Kidney (tissue), 14 donors: Measurements from ENCODE around the gene RASGRP3. TPM values are rescaled to one million over a fixed set of nuclear protein-coding genes. Genes with fewer than 3 reads are reported as not detected.

Source experiments
- DNase-seq, 5 donors: peaks; one replicate each; pipeline ENCODE4 v3.0.0-alpha.2; 2013 to 2020
- FAIRE-seq: peaks from 2 replicates; lab custom pipeline; 2012; peaks lifted over from hg19 to GRCh38; lab: Jason Lieb, UNC
- H3K27ac ChIP-seq, 2 donors: one replicate each; pipeline ENCODE4 v1.7.0; 2013; ENCODE audit warnings: low read depth in 2 of 2, low read length in 2 of 2, inconsistent platforms in 1 of 2
- H3K27me3 ChIP-seq: one replicate; pipeline ENCODE4 v1.7.1; 2013; ENCODE audit warnings: low read length, inconsistent platforms; ENCODE audit not compliant: control insufficient read depth, insufficient read depth
- H3K36me3 ChIP-seq, 3 donors: one replicate each; pipeline versions ENCODE4 v1.7.0 to v1.7.1; 2013; ENCODE audit warnings: low read length in 3 of 3, control low read depth in 1 of 3, inconsistent platforms in 1 of 3; ENCODE audit not compliant: insufficient read depth in 3 of 3, control insufficient read depth in 2 of 3
- H3K4me1 ChIP-seq, 3 donors: one replicate each; pipeline versions ENCODE4 v1.7.0 to v1.7.1; 2013; ENCODE audit warnings: low read length in 3 of 3, inconsistent platforms in 1 of 3, low read depth in 1 of 3; ENCODE audit not compliant: control insufficient read depth in 2 of 3, insufficient read depth in 2 of 3
- H3K4me3 ChIP-seq, 3 donors: one replicate each; pipeline versions ENCODE4 v1.7.0 to v1.8.1; 2013; ENCODE audit warnings: low read length in 3 of 3, control low read depth in 1 of 3, inconsistent platforms in 1 of 3
- H3K9ac ChIP-seq, 3 donors: one replicate each; pipeline versions ENCODE4 v1.7.0 to v1.7.1; 2013; ENCODE audit warnings: low read length in 3 of 3, control low read depth in 1 of 3, inconsistent platforms in 1 of 3
- H3K9me3 ChIP-seq, 3 donors: one replicate each; pipeline versions ENCODE4 v1.7.0 to v1.7.1; 2013; ENCODE audit warnings: low read length in 3 of 3, control low read depth in 1 of 3, inconsistent platforms in 1 of 3; ENCODE audit not compliant: control insufficient read depth in 2 of 3, insufficient read depth in 1 of 3
- intact Hi-C: fragments of 100-400 bp; cut with DNase I; formaldehyde crosslinking; loops from one replicate; pipeline ENCODE4 v1.11.1; 2022
- polyA plus RNA-seq: library from polyadenylated mRNA; stranded (reverse); fragments of 350-450 nt; fragmentation: Illumina TruSeq; extraction: RNeasy Lipid Tissue Mini Kit (QIAGEN cat#74804); gene quantifications from one replicate; pipeline ENCODE4 v1.2.3, GENCODE V29; 2014; ENCODE audit warnings: low read depth, low replicate concordance; ENCODE audit not compliant: insufficient read depth
- total RNA-seq: library from RNA; stranded (reverse); fragmentation: NEBNext Ultra II Directional; extraction: Animal tissue kit (Norgen Biotek cat#: 25700); gene quantifications from one replicate; pipeline ENCODE4 v1.2.1, GENCODE V29; 2021
- TF ChIP-seq, protein P1 (sequence below): IDR thresholded peaks from 3 replicates; pipeline ENCODE4 v1.5.1; 2012; ENCODE audit warnings: mild to moderate bottlenecking, moderate library complexity, borderline replicate concordance; ENCODE audit not compliant: insufficient read depth; ENCODE audit errors: extremely low read depth
- donor health status: control.
- donor health status: control.
- donor health status: control.
- donor health status: control.
- donor health status: control.
- donor health status: DM: yes; HTN: yes; CAD: no.
- donor health status: Normal renal cell carcinoma (clear cell type).

The RASGRP3 gene
- total and polyA plus RNA-seq, 2 donors from 2014 or later: 7.8 to 22.6 TPM

DNA sequence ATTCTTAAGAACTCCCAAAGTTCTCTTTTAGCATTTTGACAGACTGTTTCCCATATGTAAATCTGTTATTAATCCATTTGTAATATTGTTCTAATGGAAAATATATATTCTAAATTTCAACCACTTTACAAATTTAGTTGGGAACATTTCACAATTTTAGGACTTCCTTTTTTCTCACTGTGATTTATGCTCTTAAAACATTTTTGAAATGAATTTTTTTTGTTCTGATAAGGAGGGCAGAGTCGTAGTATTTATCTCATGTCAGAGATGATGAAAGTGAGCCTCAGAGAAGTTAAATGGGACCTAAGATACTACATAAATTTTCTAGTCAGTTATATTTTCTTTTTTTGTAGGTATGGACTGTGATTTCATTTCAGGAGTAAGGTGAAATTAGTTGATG is 26.6 kb downstream of the RASGRP3 start:
- no peak overlapping the region for H3K4me3 ChIP-seq
- no peak for FAIRE-seq
- no peaks in the 10 kb centered on the region for H3K9me3 ChIP-seq
- H3K9ac ChIP-seq: no peak overlapping the region
- H3K36me3 ChIP-seq: no peaks in the 10 kb centered on the region
- H3K27me3 ChIP-seq: no peaks in the 10 kb centered on the region
- H3K27ac ChIP-seq: no peak overlapping the region
- TF ChIP-seq, protein P1, sequence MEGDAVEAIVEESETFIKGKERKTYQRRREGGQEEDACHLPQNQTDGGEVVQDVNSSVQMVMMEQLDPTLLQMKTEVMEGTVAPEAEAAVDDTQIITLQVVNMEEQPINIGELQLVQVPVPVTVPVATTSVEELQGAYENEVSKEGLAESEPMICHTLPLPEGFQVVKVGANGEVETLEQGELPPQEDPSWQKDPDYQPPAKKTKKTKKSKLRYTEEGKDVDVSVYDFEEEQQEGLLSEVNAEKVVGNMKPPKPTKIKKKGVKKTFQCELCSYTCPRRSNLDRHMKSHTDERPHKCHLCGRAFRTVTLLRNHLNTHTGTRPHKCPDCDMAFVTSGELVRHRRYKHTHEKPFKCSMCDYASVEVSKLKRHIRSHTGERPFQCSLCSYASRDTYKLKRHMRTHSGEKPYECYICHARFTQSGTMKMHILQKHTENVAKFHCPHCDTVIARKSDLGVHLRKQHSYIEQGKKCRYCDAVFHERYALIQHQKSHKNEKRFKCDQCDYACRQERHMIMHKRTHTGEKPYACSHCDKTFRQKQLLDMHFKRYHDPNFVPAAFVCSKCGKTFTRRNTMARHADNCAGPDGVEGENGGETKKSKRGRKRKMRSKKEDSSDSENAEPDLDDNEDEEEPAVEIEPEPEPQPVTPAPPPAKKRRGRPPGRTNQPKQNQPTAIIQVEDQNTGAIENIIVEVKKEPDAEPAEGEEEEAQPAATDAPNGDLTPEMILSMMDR: no peak
- intact Hi-C loops: no loop called here
- no peak for DNase-seq
- H3K4me1 ChIP-seq: no peaks in the 10 kb centered on the region

DNA sequence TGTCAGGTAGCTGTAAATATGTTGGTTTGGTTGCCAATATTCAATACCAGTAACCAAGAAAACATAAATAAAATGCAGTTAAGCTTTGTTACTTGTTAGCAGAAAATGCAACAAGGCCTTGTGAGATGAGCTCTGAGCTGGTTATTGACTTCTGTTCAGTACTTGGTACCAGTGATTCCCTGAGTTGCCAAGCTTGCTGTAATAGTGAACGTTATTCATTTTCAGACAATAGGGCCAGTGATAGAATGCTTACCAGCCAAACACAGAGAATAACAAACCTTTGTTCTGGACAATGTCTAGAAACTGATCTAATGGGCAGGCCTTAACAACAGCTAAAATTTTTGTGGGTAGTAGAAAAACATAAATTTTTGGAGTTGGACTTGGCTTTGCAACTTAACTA is 29.5 kb downstream of the RASGRP3 start:
- H3K27ac ChIP-seq: no peak overlapping the region
- TF ChIP-seq, protein P1: no peak
- intact Hi-C loops: no loop called here

GRCh38 chr2:33509908-33510585 is 33.6 kb downstream of the RASGRP3 start:
- no peak overlapping the region for H3K9ac ChIP-seq
- no peaks in the 10 kb centered on the region for H3K36me3 ChIP-seq
- no peak overlapping the region for H3K4me3 ChIP-seq
- H3K9me3 ChIP-seq: no peaks in the 10 kb centered on the region
- TF ChIP-seq, protein P1: no peak
- no peak overlapping the region for H3K27ac ChIP-seq
- DNase-seq: no peak
- intact Hi-C loops: no loop called here
- FAIRE-seq: no peak
- no peaks in the 10 kb centered on the region for H3K4me1 ChIP-seq
- no peaks in the 10 kb centered on the region for H3K27me3 ChIP-seq

More for the DNA sequence above, 29.5 kb downstream of the RASGRP3 start:
- FAIRE-seq: no peak
- no peak for DNase-seq
- no peak overlapping the region for H3K4me3 ChIP-seq
- no peaks in the 10 kb centered on the region for H3K4me1 ChIP-seq
- H3K27me3 ChIP-seq: no peaks in the 10 kb centered on the region
- H3K9me3 ChIP-seq: no peaks in the 10 kb centered on the region
- no peak overlapping the region for H3K9ac ChIP-seq
- no peaks in the 10 kb centered on the region for H3K36me3 ChIP-seq

DNA sequence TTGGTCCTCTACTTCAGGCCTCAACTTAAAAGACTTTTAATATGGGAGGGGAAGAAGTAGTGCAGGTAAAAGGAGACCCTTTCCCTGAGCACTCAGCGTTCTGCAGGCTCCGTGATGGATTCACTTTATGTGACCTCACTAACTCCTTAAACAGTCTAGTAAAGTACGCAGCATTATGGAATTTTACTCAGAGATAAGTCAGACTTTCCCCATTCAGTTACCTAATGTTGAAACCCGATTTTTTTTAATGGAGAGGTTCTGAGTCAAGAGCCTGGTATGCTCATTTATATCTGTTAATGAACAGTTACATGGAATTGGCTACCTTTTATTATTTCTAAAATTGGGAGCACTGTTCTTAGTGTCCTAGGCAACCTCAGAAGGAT is 34.1 kb downstream of the RASGRP3 start:
- Histone ChIP-seq H3K36me3 (no peaks in the 10 kb centered on the region), H3K4me1 (no peaks in the 10 kb centered on the region), H3K9me3 (no peaks in the 10 kb centered on the region), H3K27me3 (no peaks in the 10 kb centered on the region), H3K27ac (no peak overlapping the region), H3K9ac (no peak overlapping the region), H3K4me3 (no peak overlapping the region)
- intact Hi-C loops: no loop called here
- FAIRE-seq: no peak
- TF ChIP-seq, protein P1: no peak
- DNase-seq: no peak
